HL-60 (cell line): ENCODE data around the gene TRIB2.

ENCODE experiments used
- DNase-seq, 2 experiments: peaks; one replicate each; pipeline ENCODE4 v3.0.0-alpha.2; 2010 to 2020; ENCODE audit warnings: low read depth in 1 of 2, low spot score in 1 of 2
- H3K27ac ChIP-seq: fragments of 250-450 bp; sonication (Bioruptor Pico); replicated peaks from 2 replicates; pipeline ENCODE4 v1.5.1; 2020; ENCODE audit warnings: mild to moderate bottlenecking, moderate library complexity
- H3K27me3 ChIP-seq: fragments of 250-450 bp; sonication (Bioruptor Pico); 2 replicates; pipeline ENCODE4 v1.5.1; 2021; ENCODE audit warnings: mild to moderate bottlenecking, moderate library complexity; ENCODE audit not compliant: insufficient read depth, poor library complexity, severe bottlenecking
- H3K4me3 ChIP-seq: replicated peaks from 2 replicates; pipeline ENCODE4 v1.5.1; 2011; ENCODE audit warnings: mild to moderate bottlenecking, control low read depth, low read length; ENCODE audit not compliant: insufficient read depth
- CTCF ChIP-seq: IDR thresholded peaks from one replicate; pipeline ENCODE4 v1.5.1; 2011; ENCODE audit warnings: low read length, control low read depth, inconsistent platforms; ENCODE audit not compliant: insufficient read depth
- GABPA ChIP-seq: IDR thresholded peaks from 2 replicates; pipeline ENCODE4 v1.6.1; 2012; ENCODE audit warnings: low read depth
- POLR2AphosphoS5 ChIP-seq: IDR thresholded peaks from 2 replicates; pipeline ENCODE4 v1.6.1; 2012; ENCODE audit warnings: low read depth
- REST ChIP-seq: IDR thresholded peaks from 2 replicates; pipeline ENCODE4 v1.6.1; 2012; ENCODE audit warnings: low read depth; ENCODE audit not compliant: insufficient replicate concordance
- SPI1 ChIP-seq: IDR thresholded peaks from 2 replicates; pipeline ENCODE4 v1.6.1; 2012; ENCODE audit warnings: low read depth, mild to moderate bottlenecking, borderline replicate concordance

Gene TRIB2

DNA sequence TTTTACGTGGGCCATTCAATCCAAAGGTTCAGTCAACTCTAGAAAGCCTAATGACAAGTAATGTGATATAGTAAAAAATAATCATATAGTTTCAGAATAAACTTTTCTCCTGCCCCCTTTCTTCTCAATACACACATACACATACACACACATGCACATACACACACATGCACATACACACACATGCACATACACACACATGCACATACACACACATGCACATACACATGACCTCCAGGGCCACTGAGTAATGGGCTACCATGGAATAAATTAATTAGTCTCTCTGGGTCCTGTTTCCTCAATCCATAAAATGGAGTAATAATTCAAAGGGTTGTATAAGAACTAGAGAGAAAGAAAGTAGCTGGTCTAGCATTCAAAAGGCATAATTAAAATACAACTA, 5.4 kb upstream of the TRIB2 start:
- H3K4me3 ChIP-seq, result no peak overlapping the region
- no peaks in the 10 kb centered on the region for H3K27me3 ChIP-seq
- no peak overlapping the region for H3K27ac ChIP-seq
- TF ChIP-seq SPI1 (no peak), REST (no peak), GABPA (no peak), POLR2AphosphoS5 (no peak), CTCF (no peak)
- no peak for DNase-seq

DNA sequence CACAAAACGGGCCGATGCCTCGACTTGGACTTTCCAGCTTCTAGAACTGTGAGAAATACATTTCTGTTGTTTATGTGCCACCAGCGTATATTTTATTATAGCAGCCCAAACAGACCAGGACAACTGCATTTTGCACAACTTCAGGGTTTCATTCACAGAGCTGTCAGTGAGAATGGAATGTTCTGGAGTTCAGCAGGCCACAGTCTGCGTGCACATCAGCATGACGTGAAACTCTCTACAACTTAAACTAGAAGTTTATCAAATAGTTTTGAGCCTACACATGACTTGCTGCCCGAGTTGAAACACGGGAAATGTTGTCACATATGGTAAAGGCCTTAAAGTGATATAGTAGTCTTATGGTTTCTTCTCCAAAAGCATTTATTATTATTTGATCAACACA, 3.9 kb upstream of the TRIB2 start:
- no peak for DNase-seq
- Histone ChIP-seq H3K27me3 (peaks cover 4% of the 10 kb centered on the region), H3K27ac (no peak overlapping the region), H3K4me3 (no peak overlapping the region)
- no peak for TF ChIP-seq REST
- no peak for TF ChIP-seq CTCF
- no peak for TF ChIP-seq POLR2AphosphoS5
- TF ChIP-seq GABPA, result no peak
- TF ChIP-seq SPI1, result no peak

DNA sequence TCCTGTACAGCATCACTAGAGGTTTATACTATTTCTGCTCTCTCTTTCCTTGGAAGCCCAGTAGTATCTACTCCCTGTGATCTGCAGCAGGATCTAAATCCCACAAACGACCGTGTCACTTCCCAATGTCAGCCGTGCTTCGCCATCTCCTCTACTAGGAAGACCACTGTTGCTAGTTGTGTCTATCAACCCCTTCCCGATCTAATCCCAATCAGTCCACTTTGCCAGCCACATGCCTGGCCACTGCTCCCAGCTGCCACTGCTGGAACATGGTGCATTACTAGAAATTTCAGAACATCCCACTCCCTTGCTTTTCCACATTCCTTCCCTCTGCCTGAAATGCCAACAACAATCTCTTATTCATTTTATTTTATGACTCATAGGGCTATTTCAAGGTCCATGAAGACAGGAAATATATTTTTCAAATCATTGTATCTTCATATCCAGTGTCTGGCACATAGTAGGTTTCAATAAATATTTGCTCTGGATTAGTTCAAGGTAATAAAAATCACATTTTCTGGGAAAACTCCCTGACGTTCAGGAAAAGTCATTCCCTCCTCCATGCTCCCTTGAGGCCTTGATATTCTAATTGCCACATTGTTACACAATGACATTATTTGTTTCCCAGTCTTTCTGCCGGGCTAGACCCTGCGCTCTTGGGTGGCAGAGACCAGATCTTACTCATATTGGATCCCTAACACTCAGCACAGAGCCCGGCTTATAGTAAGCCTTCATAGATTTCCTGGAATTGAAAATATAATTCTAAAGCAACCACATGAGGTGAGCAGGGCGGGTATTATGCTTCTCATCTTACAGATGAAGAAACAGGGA, 2.1 kb upstream of the TRIB2 start:
- Histone ChIP-seq H3K27ac (no peak overlapping the region), H3K27me3 (peaks cover 18% of the 10 kb centered on the region), H3K4me3 (no peak overlapping the region)
- TF ChIP-seq POLR2AphosphoS5, result no peak
- TF ChIP-seq GABPA, result no peak
- TF ChIP-seq REST, result no peak
- no peak for TF ChIP-seq CTCF
- TF ChIP-seq SPI1, result no peak
- DNase-seq, result no peak
